ENCODE results near the gene SYNDIG1. TPM values are rescaled to one million over a fixed set of nuclear protein-coding genes. Genes with fewer than 3 reads are reported as not detected.

The SYNDIG1 gene
- total and polyA plus RNA-seq, 9 of the 15 experiments (the other 6 are each of a cell fraction or from before 2014, with no cell fraction given): not detected

DNA sequence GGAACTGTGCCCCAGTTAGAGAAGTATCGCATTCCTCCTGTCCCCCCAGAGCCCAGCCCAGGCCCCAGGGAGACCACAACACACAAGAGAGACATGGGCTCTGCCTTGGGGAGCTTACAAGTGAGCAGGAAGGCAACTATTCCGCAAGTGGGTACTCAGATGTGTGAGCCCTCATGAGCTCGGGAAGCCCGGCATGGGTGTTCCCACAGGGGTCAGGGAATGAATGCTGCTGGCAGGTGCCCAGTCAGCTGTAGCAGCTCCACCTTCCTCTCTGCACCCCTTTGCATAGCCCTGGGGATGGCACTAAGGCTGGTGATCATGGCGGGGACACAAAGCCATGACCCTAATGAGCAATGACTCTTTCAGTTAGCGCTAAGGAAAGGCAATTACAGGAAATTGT is 194.1 kb downstream of the SYNDIG1 start (continued):
- TF ChIP-seq, protein P1, sequence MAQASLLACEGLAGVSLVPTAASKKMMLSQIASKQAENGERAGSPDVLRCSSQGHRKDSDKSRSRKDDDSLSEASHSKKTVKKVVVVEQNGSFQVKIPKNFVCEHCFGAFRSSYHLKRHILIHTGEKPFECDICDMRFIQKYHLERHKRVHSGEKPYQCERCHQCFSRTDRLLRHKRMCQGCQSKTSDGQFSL (CRISPR knock-in tag; IDR thresholded peaks at IDR 0.05): no peak
- TF ChIP-seq, protein P1 (tag; IDR thresholded peaks at IDR 0.05): no peak
- no peak for TF ChIP-seq RBM39 (optimal IDR thresholded peaks at IDR 0.05; ENCODE audit: low read depth, low read length)
- TF ChIP-seq, protein P2, sequence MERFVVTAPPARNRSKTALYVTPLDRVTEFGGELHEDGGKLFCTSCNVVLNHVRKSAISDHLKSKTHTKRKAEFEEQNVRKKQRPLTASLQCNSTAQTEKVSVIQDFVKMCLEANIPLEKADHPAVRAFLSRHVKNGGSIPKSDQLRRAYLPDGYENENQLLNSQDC (CRISPR knock-in tag; IDR thresholded peaks at IDR 0.05): no peak

DNA sequence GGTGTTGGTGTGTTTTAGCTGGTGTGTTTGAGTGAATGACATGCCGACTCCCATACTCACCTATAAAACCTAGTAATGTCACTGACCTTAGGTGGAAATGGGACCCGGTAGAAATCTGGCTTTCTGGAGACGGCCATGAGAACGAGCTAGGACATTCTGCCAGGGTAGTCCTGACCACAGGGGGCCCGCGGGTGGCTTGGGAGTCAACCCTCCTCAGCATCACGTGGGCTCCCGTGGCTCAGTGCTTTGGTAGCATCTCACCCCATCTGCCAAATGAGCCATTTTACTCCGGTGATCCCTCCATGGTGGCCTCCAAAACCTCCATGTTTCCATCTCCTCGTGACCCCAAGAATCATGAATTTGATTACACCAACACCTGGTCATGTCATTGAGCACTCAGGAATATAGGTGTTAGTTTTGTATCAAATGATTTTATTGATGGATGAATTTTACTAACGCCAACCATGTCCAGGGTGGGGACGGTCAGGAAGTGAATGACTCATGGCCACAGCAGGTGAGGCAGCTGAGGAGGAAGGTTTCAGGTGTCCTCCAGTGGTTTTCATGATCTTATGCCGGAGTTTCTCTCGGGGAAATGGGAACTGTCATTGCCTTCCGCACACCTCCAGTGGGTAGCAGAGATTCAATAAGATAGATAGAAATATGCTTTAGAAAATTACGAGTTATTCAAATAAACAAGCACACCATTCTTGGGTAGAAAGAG is 195.0 kb downstream of the SYNDIG1 start:
- no peak for FAIRE-seq
- POLR2A ChIA-PET: no interaction called here

More for the DNA sequence above, 195.0 kb downstream of the SYNDIG1 start:
- Histone ChIP-seq H3K4me1 (replicated peaks in 1 of 2; ENCODE audit: control insufficient read depth in 2 of 2, insufficient read depth in 2 of 2, low read length in 2 of 2) (no peaks in the 10 kb centered on the region), H3K79me2 (ENCODE audit: control insufficient read depth, insufficient read depth, low read length) (no peaks in the 10 kb centered on the region), H2AFZ (ENCODE audit: low read depth, low read length) (no peak overlapping the region), H3K27me3 (ENCODE audit: control insufficient read depth in 2 of 2, insufficient read depth in 2 of 2, low read length in 2 of 2) (peaks cover 0 to under 1% of the 10 kb centered on the region in 2 experiments; a peak in 1 of 5 replicates), H3K27ac (ENCODE audit: extremely low read depth, low read depth, low read length) (no peak overlapping the region), H3K4me3 (no peak overlapping the region), H3K4me2 (ENCODE audit: insufficient read depth, low read length) (no peak overlapping the region), H3K9me1 (ENCODE audit: control insufficient read depth, insufficient read depth, low read length) (no peaks in the 10 kb centered on the region), H3K9me3 (replicated peaks; ENCODE audit: control insufficient read depth, insufficient read depth, low read depth, low read length) (no peaks in the 10 kb centered on the region), H3K9ac (ENCODE audit: insufficient read depth in 1 of 2, low read depth in 2 of 2, low read length in 2 of 2) (no peak overlapping the region), H4K20me1 (replicated peaks; ENCODE audit: control insufficient read depth, insufficient read depth, low read length) (no peaks in the 10 kb centered on the region), H3K36me3 (ENCODE audit: control insufficient read depth, insufficient read depth, low read length) (no peaks in the 10 kb centered on the region)
- intact Hi-C loops (cut with micrococcal nuclease): no loop called here
- WGBS (ENCODE audit: insufficient coverage, low coverage, missing lambda C conversion rate): 2% methylated on average over 12 of the region's 16 CpGs
- DNase-seq (ENCODE audit: extremely low read depth in 1 of 4, low spot score in 3 of 4) (no peak), ATAC-seq (no peak)
- BruUV-seq (replicated peaks): no TSS peak
- in situ Hi-C loops (cut with MboI): no loop called here
- CTCF ChIA-PET (ENCODE audit: low intra/inter-chr PET ratio): no interaction called here
- TF ChIP-seq TOE1 (IDR thresholded peaks at IDR 0.05; ENCODE audit: borderline replicate concordance): no peak
- no peak for TF ChIP-seq TOE1 (CRISPR knock-in tag; IDR thresholded peaks at IDR 0.05; ENCODE audit: borderline replicate concordance, low read depth)
- TF ChIP-seq MYC (IDR thresholded peaks at IDR 0.05; ENCODE audit: low read depth, low read length): no peak
- TF ChIP-seq MYC (CRISPR knock-in tag; IDR thresholded peaks at IDR 0.05; ENCODE audit: borderline replicate concordance, low read depth): no peak
- TF ChIP-seq, protein P3, sequence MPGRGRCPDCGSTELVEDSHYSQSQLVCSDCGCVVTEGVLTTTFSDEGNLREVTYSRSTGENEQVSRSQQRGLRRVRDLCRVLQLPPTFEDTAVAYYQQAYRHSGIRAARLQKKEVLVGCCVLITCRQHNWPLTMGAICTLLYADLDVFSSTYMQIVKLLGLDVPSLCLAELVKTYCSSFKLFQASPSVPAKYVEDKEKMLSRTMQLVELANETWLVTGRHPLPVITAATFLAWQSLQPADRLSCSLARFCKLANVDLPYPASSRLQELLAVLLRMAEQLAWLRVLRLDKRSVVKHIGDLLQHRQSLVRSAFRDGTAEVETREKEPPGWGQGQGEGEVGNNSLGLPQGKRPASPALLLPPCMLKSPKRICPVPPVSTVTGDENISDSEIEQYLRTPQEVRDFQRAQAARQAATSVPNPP (IDR thresholded peaks at IDR 0.05; ENCODE audit: borderline replicate concordance, insufficient read depth, insufficient read length): no peak
- no peak for TF ChIP-seq RBM17 (IDR thresholded peaks at IDR 0.05; ENCODE audit: borderline replicate concordance, low read depth, low read length)
- TF ChIP-seq RB1 (IDR thresholded peaks at IDR 0.05; ENCODE audit: low read depth): no peak
